HFFc6 (cell line): ENCODE results near the gene TRIM27. TPM values are rescaled to one million over a fixed set of nuclear protein-coding genes. Genes with fewer than 3 reads are reported as not detected.
A peak's percentile ranks its signal among the peaks of the same experiment; 100 is the strongest.
"Not testable (repeated sequence)": the region's sequence is repeated elsewhere in the genome, so short reads cannot be mapped to it uniquely, and the experiment has no call there.

Experiments used
- DNase-seq: peaks from one replicate; pipeline ENCODE4 v3.0.0-alpha.2; 2018
- H3K27ac Mint-ChIP-seq: 2 replicates; pipeline ENCODE4 v1.8.0; 2020; ENCODE audit warnings: mild to moderate bottlenecking, mixed read lengths
- H3K27me3 Mint-ChIP-seq: 2 replicates; pipeline ENCODE4 v1.8.0; 2021; ENCODE audit warnings: mild to moderate bottlenecking, moderate library complexity, mixed read lengths; ENCODE audit not compliant: insufficient read depth
- H3K36me3 Mint-ChIP-seq: 2 replicates; pipeline ENCODE4 v1.8.0; 2021; ENCODE audit warnings: low read depth, mixed read lengths
- H3K4me1 Mint-ChIP-seq: 2 replicates; pipeline ENCODE4 v1.8.0; 2020; ENCODE audit warnings: low read depth, mixed read lengths
- H3K4me3 Mint-ChIP-seq: 2 replicates; pipeline ENCODE4 v1.8.0; 2020; ENCODE audit warnings: mild to moderate bottlenecking, moderate library complexity, mixed read lengths
- H3K9me3 Mint-ChIP-seq: 2 replicates; pipeline ENCODE4 v1.8.0; 2020; ENCODE audit warnings: mild to moderate bottlenecking, mixed read lengths
- total RNA-seq, 6 experiments: library from RNA; stranded (reverse); fragmentation: NEBNext Ultra II Directional; extraction: Animal tissue kit (Norgen Biotek cat#: 25700); gene quantifications; 2 replicates in 1 of 6; 3 replicates in 5 of 6; pipeline ENCODE4 v1.2.3, GENCODE V29; 2021
- TF ChIP-seq, protein P1 (sequence below): fragments of 200-600 bp; sonication (generic); IDR thresholded peaks from 2 replicates; pipeline ENCODE4 v1.5.0; 2021; ENCODE audit warnings: antibody characterized with exemption, mild to moderate bottlenecking

Gene TRIM27
- total RNA-seq, 6 experiments from 2014 or later, result 35.9 to 40.6 (median 39.3) TPM

- Mint-ChIP-seq H3K4me3 (no peak overlapping the region), H3K36me3 (no peaks in the 10 kb centered on the region), H3K9me3 (no peaks in the 10 kb centered on the region), H3K27me3 (peaks cover 2% of the 10 kb centered on the region; the same call in 1 of the 2 replicates), H3K27ac (no peak overlapping the region), H3K4me1 (0 out of 2 replicates have a peak, but pooled peaks cover 6% of the 10 kb centered on the region)
- TF ChIP-seq, protein P1, sequence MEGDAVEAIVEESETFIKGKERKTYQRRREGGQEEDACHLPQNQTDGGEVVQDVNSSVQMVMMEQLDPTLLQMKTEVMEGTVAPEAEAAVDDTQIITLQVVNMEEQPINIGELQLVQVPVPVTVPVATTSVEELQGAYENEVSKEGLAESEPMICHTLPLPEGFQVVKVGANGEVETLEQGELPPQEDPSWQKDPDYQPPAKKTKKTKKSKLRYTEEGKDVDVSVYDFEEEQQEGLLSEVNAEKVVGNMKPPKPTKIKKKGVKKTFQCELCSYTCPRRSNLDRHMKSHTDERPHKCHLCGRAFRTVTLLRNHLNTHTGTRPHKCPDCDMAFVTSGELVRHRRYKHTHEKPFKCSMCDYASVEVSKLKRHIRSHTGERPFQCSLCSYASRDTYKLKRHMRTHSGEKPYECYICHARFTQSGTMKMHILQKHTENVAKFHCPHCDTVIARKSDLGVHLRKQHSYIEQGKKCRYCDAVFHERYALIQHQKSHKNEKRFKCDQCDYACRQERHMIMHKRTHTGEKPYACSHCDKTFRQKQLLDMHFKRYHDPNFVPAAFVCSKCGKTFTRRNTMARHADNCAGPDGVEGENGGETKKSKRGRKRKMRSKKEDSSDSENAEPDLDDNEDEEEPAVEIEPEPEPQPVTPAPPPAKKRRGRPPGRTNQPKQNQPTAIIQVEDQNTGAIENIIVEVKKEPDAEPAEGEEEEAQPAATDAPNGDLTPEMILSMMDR, result no peak
- DNase-seq, result no peak
Observed at GRCh38 chr6:28933069-28933468, 9.3 kb upstream of the TRIM27 start.

DNA sequence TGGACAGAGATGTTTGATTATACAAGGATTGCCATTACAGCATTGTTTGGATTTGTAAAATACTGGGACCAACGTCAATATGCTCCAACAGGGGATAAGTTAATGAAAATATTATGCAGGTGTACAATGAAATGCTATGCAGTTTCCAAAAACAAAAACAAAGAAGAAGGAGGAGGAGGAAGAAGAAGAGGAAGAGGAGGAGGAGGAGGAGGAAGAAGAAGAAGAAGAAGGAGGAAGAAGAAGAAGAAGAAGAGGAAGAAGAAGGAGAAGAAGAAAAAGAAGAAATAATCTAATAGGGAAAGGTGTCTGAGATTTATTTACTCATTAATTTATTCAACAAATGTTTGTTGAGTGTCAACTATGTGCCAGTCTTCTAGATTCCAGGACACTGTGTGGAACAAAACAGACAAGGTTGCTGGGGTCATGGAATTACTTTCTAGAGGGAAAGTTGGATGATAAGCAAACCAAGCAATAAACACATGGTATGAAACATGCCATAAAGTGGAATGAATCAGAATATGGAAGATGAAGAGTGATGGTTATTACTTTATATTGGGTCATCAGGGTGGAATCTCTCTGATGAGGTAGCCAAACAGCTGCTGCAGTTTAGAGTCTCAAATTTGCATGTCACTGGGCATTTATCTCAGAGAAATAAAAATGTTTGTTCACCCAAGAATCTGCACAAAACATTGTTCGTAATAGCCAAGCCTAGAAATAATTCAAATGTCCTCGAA, 6.3 kb upstream of the TRIM27 start:
- Mint-ChIP-seq H3K27ac (no peak overlapping the region), H3K9me3 (no peaks in the 10 kb centered on the region), H3K4me3 (no peak overlapping the region), H3K27me3 (peaks cover 2% of the 10 kb centered on the region; the same call in 1 of the 2 replicates), H3K4me1 (0 out of 2 replicates have a peak, but pooled peaks cover 6% of the 10 kb centered on the region), H3K36me3 (no peaks in the 10 kb centered on the region)
- DNase-seq, result no peak
- TF ChIP-seq, protein P1, result no peak

GRCh38 chr6:28929339-28929738, 5.6 kb upstream of the TRIM27 start:
- H3K9me3 Mint-ChIP-seq, H3K27ac Mint-ChIP-seq, H3K27me3 Mint-ChIP-seq, H3K36me3 Mint-ChIP-seq, DNase-seq, H3K4me3 Mint-ChIP-seq: not testable (repeated sequence)
- peaks cover 13% of the 10 kb centered on the region; the same call in 1 of the 2 replicates for H3K4me1 Mint-ChIP-seq

GRCh38 chr6:28927846-28928245, 4.1 kb upstream of the TRIM27 start:
- no peak overlapping the region for H3K4me3 Mint-ChIP-seq
- H3K9me3 Mint-ChIP-seq, result no peaks in the 10 kb centered on the region
- peaks cover 14% of the 10 kb centered on the region; the same call in 1 of the 2 replicates for H3K4me1 Mint-ChIP-seq
- no peak for DNase-seq
- peaks cover 2% of the 10 kb centered on the region for H3K27me3 Mint-ChIP-seq
- TF ChIP-seq, protein P1, result no peak
- no peak overlapping the region for H3K27ac Mint-ChIP-seq
- H3K36me3 Mint-ChIP-seq, result no peaks in the 10 kb centered on the region

DNA sequence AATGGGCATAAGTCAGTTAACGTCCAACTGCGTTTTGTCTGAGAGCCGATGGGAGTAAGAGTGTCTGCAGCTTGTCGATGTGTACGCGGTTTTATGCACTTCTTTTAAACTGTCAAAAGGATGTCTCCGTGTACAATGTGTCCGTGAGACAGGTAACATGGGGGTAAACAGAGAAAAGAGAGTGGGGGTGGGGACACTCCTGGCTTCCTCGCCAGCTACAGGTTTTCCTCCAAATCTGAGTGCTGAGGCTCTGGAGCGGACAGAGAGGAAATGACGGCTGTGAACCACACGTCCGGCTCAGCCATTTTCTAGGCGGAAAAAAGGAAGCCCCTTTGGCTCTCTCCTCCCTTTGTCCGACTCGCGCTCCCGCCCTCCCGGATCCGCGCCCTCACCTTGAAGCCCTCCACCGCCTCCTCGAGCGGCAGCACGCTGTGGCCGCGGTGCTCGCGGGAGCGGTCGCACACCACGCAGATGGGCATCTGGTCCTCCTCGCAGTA, 916 bp downstream of the TRIM27 start:
- H3K9me3 Mint-ChIP-seq, result no peaks in the 10 kb centered on the region
- peak overlapping the region; percentile 93 for H3K4me3 Mint-ChIP-seq
- H3K27me3 Mint-ChIP-seq, result no peaks in the 10 kb centered on the region; the same call in 1 of the 2 replicates
- peak overlapping the region; percentile 82 for H3K27ac Mint-ChIP-seq
- H3K4me1 Mint-ChIP-seq, result peaks cover 26% of the 10 kb centered on the region
- TF ChIP-seq, protein P1, result no peak
- DNase-seq, result peak; percentile 19
- peaks cover 31% of the 10 kb centered on the region for H3K36me3 Mint-ChIP-seq
